Loucy (cell line): Measurements from ENCODE around the gene IGSF23.

Source experiments
- CTCF ChIP-seq: fragments of 200-600 bp; sonication (generic); conservative IDR thresholded peaks from 2 replicates; pipeline ENCODE4 v1.5.1; 2014; ENCODE audit warnings: mild to moderate bottlenecking, antibody characterized with exemption, low read length
- EZH2phosphoT487 ChIP-seq: fragments of 200-600 bp; IDR thresholded peaks from 2 replicates; pipeline ENCODE4 v1.6.1; 2018; ENCODE audit warnings: antibody characterized with exemption, mild to moderate bottlenecking, moderate library complexity, borderline replicate concordance

GRCh38 chr19:44621367-44621766, 8.0 kb downstream of the IGSF23 start:
- TF ChIP-seq CTCF (no peak), EZH2phosphoT487 (no peak)
